ENCODE results near the gene CD300LF.

CD300LF gene

DNA sequence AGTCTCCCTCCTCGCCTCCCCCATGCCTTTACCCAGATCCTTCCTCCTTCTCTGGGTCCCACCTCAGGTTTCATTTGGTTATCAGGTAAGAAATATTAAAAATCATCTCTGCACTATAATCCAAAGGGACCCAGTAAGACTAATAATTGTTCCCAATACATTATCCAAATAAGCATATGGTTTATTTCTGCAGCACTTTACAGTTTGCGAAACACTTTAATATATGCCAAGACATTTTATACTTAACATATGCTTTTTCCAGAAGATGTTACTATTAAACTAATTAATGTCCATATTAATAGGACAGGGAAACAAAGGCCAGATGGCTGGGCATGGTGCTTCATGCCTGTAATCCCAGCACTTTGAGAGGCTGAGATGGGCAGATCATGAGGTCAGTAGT is 33.3 kb downstream of the CD300LF start:
- H3K9ac ChIP-seq (ENCODE audit: low read depth in 1 of 2, low read length in 2 of 2) = no peak overlapping the region
- H3K9me3 ChIP-seq (ENCODE audit: control insufficient read depth in 1 of 2, low read length in 2 of 2) = no peaks in the 10 kb centered on the region
- no peaks in the 10 kb centered on the region for H3K36me3 ChIP-seq (ENCODE audit: control insufficient read depth in 1 of 2, insufficient read depth in 2 of 2, low read length in 2 of 2)
- H3K27ac ChIP-seq (ENCODE audit: low read depth, low read length) = no peak overlapping the region
- H3K4me1 ChIP-seq (ENCODE audit: control insufficient read depth in 1 of 2, insufficient read depth in 2 of 2, low read length in 2 of 2) = no peaks in the 10 kb centered on the region
- peaks cover 0 to 4% of the 10 kb centered on the region in 2 donors for H3K27me3 ChIP-seq (ENCODE audit: control insufficient read depth in 1 of 2, insufficient read depth in 2 of 2, low read length in 2 of 2)
- H3K4me3 ChIP-seq (ENCODE audit: low read depth in 1 of 2, low read length in 2 of 2) = no peak overlapping the region

DNA sequence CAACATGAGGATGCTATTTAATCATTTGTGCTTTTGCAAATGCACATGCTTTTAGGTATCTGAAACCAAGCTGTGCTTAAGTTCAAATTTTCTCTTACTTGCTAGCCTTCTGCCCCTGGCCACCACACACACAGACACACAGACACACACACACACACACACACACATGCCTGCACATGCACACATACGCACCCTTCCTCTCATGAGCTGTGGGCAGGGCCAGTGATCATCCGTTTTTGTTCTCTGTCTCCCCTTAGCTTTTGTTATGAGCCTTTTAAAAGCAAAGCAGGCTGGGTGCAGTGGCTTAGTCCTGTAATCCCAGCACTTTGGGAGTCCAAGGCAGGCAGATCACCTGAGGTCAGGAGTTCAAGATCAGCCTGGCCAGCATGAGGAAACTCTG is 34.2 kb downstream of the CD300LF start:
- no peak overlapping the region for H3K4me3 ChIP-seq (ENCODE audit: low read depth in 1 of 2, low read length in 2 of 2)
- H3K9ac ChIP-seq (ENCODE audit: low read depth in 1 of 2, low read length in 2 of 2) = no peak overlapping the region
- H3K36me3 ChIP-seq (ENCODE audit: control insufficient read depth in 1 of 2, insufficient read depth in 2 of 2, low read length in 2 of 2) = no peaks in the 10 kb centered on the region
- H3K27me3 ChIP-seq (ENCODE audit: control insufficient read depth in 1 of 2, insufficient read depth in 2 of 2, low read length in 2 of 2) = peaks cover 2 to 4% of the 10 kb centered on the region in 2 donors
- H3K9me3 ChIP-seq (ENCODE audit: control insufficient read depth in 1 of 2, low read length in 2 of 2) = no peaks in the 10 kb centered on the region
- no peak overlapping the region for H3K27ac ChIP-seq (ENCODE audit: low read depth, low read length)
- no peaks in the 10 kb centered on the region for H3K4me1 ChIP-seq (ENCODE audit: control insufficient read depth in 1 of 2, insufficient read depth in 2 of 2, low read length in 2 of 2)

DNA sequence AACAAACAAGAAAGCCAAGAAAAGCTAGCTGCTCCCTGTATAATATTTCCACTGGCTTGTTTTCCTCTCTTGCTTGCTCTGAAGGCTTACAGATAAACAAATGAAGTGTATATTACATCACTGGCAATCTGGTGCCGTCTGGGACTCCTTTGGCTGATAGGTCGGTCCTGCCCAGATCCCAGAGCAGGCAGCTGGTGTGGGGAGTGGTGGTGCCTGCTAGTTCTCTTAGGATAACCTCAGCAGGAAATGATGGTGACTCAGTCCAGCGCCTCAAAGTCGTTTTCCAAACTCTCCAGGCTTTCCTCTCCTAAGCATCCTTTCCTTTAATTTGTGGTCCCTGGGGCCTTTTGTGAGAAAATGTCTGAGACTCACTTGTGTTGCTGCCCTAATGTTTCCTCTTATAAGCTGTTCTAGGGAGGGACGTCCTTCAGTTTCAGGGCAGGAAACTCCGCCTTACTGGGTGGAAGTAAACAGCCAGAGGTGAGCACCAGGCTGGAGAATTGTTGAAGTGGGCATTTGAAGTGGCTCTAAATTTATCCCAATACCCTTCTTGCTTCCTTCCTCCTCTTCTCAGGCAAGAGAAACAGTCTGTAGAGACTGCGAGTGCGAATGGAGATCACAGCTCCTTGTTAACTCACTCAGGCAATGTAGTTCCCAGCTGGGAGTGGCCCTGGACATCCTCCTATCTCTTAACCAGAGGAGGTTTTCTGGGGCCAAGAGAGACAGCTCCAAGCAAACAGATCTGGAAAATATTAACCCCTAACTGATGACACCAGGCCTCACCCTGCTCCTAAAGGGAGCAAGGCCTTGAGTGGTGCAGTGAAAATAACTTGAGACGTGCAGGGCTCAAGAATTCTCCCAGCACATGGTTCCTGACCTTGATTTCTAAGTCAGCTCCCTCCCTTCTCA is 34.9 kb downstream of the CD300LF start:
- H3K9me3 ChIP-seq (ENCODE audit: control insufficient read depth in 1 of 2, low read length in 2 of 2) = no peaks in the 10 kb centered on the region
- no peak overlapping the region for H3K27ac ChIP-seq (ENCODE audit: low read depth, low read length)
- H3K27me3 ChIP-seq (ENCODE audit: control insufficient read depth in 1 of 2, insufficient read depth in 2 of 2, low read length in 2 of 2) = peaks cover 4% of the 10 kb centered on the region in 2 donors
- no peaks in the 10 kb centered on the region for H3K4me1 ChIP-seq (ENCODE audit: control insufficient read depth in 1 of 2, insufficient read depth in 2 of 2, low read length in 2 of 2)
- H3K36me3 ChIP-seq (ENCODE audit: control insufficient read depth in 1 of 2, insufficient read depth in 2 of 2, low read length in 2 of 2) = no peaks in the 10 kb centered on the region
- no peak overlapping the region for H3K4me3 ChIP-seq (ENCODE audit: low read depth in 1 of 2, low read length in 2 of 2)
- no peak overlapping the region for H3K9ac ChIP-seq (ENCODE audit: low read depth in 1 of 2, low read length in 2 of 2)

DNA sequence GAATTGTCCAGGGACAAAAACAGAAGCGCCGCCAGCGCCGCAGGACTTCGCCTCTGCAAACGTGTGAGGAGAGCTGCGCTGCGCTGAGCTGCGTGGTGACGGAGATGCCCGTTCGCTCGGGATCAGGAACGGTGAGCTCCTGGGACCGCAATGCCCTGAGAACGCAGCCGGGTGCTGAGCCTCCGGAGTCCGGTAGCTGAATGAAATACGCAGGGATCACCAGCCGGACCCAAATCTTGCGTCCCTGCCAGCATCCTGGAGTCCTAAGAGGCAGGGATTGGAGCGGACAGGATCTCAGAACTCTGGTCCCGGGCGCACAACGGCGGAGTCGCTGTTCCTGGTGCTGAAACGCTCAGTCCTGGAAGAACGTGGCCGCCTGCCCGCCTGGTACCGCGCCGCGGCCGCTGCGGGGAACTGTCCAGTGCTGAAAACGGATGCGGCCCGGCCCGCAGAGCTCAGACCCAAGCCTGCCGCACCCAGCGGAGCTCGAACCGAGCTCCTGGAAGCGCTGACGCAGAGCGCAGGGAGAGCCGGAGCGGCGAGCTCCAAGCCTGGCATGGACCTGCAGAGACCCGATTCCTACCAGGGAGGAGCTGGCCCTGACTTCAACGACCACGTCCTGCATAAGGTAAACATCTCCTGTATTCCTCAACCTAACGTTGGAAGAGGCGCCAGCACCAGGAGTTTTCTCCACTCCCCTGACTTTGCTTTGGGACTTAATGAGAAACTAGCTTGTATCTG is 41.5 kb downstream of the CD300LF start:
- Histone ChIP-seq H3K9me3 (ENCODE audit: control insufficient read depth in 1 of 2, low read length in 2 of 2) (no peaks in the 10 kb centered on the region), H3K27ac (ENCODE audit: low read depth, low read length) (no peak overlapping the region), H3K27me3 (ENCODE audit: control insufficient read depth in 1 of 2, insufficient read depth in 2 of 2, low read length in 2 of 2) (peaks cover 8 to 11% of the 10 kb centered on the region in 2 donors), H3K36me3 (ENCODE audit: control insufficient read depth in 1 of 2, insufficient read depth in 2 of 2, low read length in 2 of 2) (no peaks in the 10 kb centered on the region), H3K4me3 (ENCODE audit: low read depth in 1 of 2, low read length in 2 of 2) (no peak overlapping the region), H3K9ac (ENCODE audit: low read depth in 1 of 2, low read length in 2 of 2) (no peak overlapping the region), H3K4me1 (ENCODE audit: control insufficient read depth in 1 of 2, insufficient read depth in 2 of 2, low read length in 2 of 2) (no peaks in the 10 kb centered on the region)

DNA sequence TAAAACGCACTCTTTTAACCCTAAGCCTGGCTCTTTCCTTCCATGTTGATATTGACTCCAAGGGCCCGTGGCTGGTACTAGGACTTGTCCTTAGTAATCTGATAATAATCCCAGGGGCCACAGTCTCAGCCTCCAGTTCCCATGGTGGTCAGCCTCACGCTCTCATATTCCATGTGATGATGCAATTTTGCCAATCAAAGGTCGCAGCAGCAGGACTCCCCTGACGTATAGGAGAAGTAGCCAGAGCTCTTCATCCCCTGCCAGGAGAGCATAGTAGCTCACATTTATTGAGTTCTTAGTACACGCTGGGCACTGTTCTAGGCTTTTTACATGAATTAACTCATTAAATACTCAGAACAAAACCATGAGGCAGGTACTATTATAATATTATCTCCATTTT is 42.4 kb downstream of the CD300LF start:
- Histone ChIP-seq H3K4me3 (ENCODE audit: low read depth in 1 of 2, low read length in 2 of 2) (no peak overlapping the region), H3K9ac (ENCODE audit: low read depth in 1 of 2, low read length in 2 of 2) (no peak overlapping the region), H3K27ac (ENCODE audit: low read depth, low read length) (no peak overlapping the region), H3K9me3 (ENCODE audit: control insufficient read depth in 1 of 2, low read length in 2 of 2) (no peaks in the 10 kb centered on the region), H3K36me3 (ENCODE audit: control insufficient read depth in 1 of 2, insufficient read depth in 2 of 2, low read length in 2 of 2) (no peaks in the 10 kb centered on the region), H3K27me3 (ENCODE audit: control insufficient read depth in 1 of 2, insufficient read depth in 2 of 2, low read length in 2 of 2) (peaks cover 8 to 11% of the 10 kb centered on the region in 2 donors), H3K4me1 (ENCODE audit: control insufficient read depth in 1 of 2, insufficient read depth in 2 of 2, low read length in 2 of 2) (no peaks in the 10 kb centered on the region)

DNA sequence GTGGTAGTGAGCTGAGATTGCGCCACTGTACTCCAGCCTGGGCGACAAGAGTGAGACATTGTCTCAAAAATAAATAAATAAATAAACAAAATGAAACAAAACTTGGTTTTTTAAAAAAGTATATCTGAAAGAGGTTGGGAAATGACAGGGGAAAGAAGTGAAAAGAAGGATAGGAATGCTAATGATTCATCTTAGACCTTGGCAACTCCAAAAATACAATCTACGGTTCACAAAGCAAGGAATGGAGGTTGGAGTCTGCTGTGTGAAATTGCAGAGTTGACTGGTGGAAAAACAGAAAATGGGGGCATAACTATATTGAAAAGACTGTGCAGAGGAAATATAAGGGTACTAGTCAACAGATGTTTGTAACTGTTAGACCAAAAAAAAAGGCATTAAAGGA is 49.2 kb downstream of the CD300LF start:
- H3K9me3 ChIP-seq (ENCODE audit: control insufficient read depth in 1 of 2, low read length in 2 of 2) = no peaks in the 10 kb centered on the region
- H3K27ac ChIP-seq (ENCODE audit: low read depth, low read length) = no peak overlapping the region
- no peak overlapping the region for H3K4me3 ChIP-seq (ENCODE audit: low read depth in 1 of 2, low read length in 2 of 2)
- H3K9ac ChIP-seq (ENCODE audit: low read depth in 1 of 2, low read length in 2 of 2) = no peak overlapping the region
- no peaks in the 10 kb centered on the region for H3K36me3 ChIP-seq (ENCODE audit: control insufficient read depth in 1 of 2, insufficient read depth in 2 of 2, low read length in 2 of 2)
- peaks cover 5 to 18% of the 10 kb centered on the region in 2 donors for H3K27me3 ChIP-seq (ENCODE audit: control insufficient read depth in 1 of 2, insufficient read depth in 2 of 2, low read length in 2 of 2)
- H3K4me1 ChIP-seq (ENCODE audit: control insufficient read depth in 1 of 2, insufficient read depth in 2 of 2, low read length in 2 of 2) = no peaks in the 10 kb centered on the region

DNA sequence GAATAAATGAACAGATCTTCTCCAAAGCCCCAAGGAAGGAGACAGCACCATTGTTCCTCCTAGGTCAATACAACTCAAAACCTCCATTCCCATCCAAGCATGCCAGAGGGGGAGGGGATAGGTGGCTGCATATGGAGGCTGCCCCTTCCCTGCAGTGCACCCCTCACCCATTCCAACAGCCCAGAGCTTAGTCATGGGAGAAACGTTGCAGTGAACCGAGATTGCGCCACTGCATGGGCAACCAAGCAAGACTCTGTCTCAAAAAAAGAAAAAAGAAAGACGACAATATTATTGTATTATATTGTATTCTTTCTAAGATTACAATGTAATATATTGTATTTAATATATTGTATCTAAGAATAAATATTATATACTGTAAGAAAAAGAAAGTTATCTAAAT is 52.8 kb downstream of the CD300LF start:
- H3K27ac ChIP-seq (ENCODE audit: low read depth, low read length) = no peak overlapping the region
- H3K9ac ChIP-seq (ENCODE audit: low read depth in 1 of 2, low read length in 2 of 2) = no peak overlapping the region
- peaks cover 10 to 11% of the 10 kb centered on the region in 2 donors for H3K27me3 ChIP-seq (ENCODE audit: control insufficient read depth in 1 of 2, insufficient read depth in 2 of 2, low read length in 2 of 2)
- H3K9me3 ChIP-seq (ENCODE audit: control insufficient read depth in 1 of 2, low read length in 2 of 2) = no peaks in the 10 kb centered on the region
- H3K4me1 ChIP-seq (ENCODE audit: control insufficient read depth in 1 of 2, insufficient read depth in 2 of 2, low read length in 2 of 2) = no peaks in the 10 kb centered on the region
- no peak overlapping the region for H3K4me3 ChIP-seq (ENCODE audit: low read depth in 1 of 2, low read length in 2 of 2)
- H3K36me3 ChIP-seq (ENCODE audit: control insufficient read depth in 1 of 2, insufficient read depth in 2 of 2, low read length in 2 of 2) = no peaks in the 10 kb centered on the region

DNA sequence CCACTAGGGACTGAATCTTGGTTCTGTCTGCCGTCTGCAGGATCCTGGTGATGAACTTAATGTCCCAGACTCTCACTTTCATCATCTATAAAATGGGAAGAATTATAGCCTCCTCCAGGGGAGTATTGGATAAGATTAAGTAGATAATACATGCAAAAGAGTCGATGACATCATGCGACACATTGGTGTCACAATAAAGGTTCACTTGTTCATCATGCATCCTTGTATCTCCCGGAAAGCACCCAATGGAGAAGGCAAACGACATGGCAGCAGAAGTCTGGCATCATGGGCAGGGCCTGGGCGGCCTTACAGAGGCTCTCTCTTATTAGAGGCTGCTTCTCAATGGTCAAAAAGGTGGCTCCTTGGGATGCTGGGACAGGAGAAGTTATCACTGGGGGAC is 54.1 kb downstream of the CD300LF start:
- H3K4me1 ChIP-seq (ENCODE audit: control insufficient read depth in 1 of 2, insufficient read depth in 2 of 2, low read length in 2 of 2) = no peaks in the 10 kb centered on the region
- H3K27me3 ChIP-seq (ENCODE audit: control insufficient read depth in 1 of 2, insufficient read depth in 2 of 2, low read length in 2 of 2) = peaks cover 10 to 11% of the 10 kb centered on the region in 2 donors
- no peak overlapping the region for H3K27ac ChIP-seq (ENCODE audit: low read depth, low read length)
- H3K36me3 ChIP-seq (ENCODE audit: control insufficient read depth in 1 of 2, insufficient read depth in 2 of 2, low read length in 2 of 2) = no peaks in the 10 kb centered on the region
- no peak overlapping the region for H3K4me3 ChIP-seq (ENCODE audit: low read depth in 1 of 2, low read length in 2 of 2)
- H3K9me3 ChIP-seq (ENCODE audit: control insufficient read depth in 1 of 2, low read length in 2 of 2) = no peaks in the 10 kb centered on the region
- no peak overlapping the region for H3K9ac ChIP-seq (ENCODE audit: low read depth in 1 of 2, low read length in 2 of 2)

DNA sequence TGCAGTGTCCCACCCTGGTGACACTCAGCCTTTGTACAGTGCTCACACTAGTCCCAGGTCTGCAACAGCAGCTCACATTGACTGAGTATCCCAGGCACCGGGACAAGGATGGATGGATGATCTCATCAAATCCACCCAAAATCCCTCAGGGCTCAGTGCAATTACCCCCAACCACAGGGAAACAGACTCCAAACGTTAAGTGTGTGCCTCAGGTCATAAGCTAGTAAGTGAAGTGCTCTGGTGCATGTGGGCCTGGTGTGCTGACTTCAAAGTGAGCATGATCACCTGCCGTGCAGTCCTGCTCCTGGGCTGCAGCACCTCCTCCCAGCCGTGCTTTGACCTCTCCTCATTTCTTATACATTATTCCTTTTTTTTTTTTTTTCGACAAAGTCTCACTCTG is 58.0 kb downstream of the CD300LF start:
- Histone ChIP-seq H3K9ac (ENCODE audit: low read depth in 1 of 2, low read length in 2 of 2) (no peak overlapping the region), H3K9me3 (ENCODE audit: control insufficient read depth in 1 of 2, low read length in 2 of 2) (no peaks in the 10 kb centered on the region), H3K4me1 (ENCODE audit: control insufficient read depth in 1 of 2, insufficient read depth in 2 of 2, low read length in 2 of 2) (no peaks in the 10 kb centered on the region), H3K36me3 (ENCODE audit: control insufficient read depth in 1 of 2, insufficient read depth in 2 of 2, low read length in 2 of 2) (no peaks in the 10 kb centered on the region), H3K27me3 (ENCODE audit: control insufficient read depth in 1 of 2, insufficient read depth in 2 of 2, low read length in 2 of 2) (peaks cover 14 to 30% of the 10 kb centered on the region in 2 donors), H3K27ac (ENCODE audit: low read depth, low read length) (no peak overlapping the region), H3K4me3 (ENCODE audit: low read depth in 1 of 2, low read length in 2 of 2) (no peak overlapping the region)

DNA sequence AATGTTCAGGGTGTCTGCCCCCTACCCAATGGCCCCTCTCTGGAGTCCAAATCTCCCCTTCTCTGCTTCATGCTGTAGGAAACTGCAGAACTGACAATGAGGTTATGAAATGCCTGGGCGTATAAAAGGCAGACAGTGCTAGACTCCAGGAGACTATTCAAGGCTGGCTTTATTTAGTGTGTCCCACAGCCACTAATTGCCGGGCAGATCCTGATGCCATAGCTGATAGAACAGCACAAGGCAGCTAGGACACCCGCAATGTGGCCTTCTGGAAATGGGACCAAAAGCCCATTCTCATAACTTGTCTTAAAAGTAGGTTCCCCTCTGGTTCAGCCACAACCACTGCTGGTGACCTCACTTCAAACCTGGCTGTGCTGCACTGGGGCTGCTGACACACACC is 60.7 kb downstream of the CD300LF start:
- Histone ChIP-seq H3K27me3 (ENCODE audit: control insufficient read depth in 1 of 2, insufficient read depth in 2 of 2, low read length in 2 of 2) (peaks cover 14 to 22% of the 10 kb centered on the region in 2 donors), H3K9ac (ENCODE audit: low read depth in 1 of 2, low read length in 2 of 2) (no peak overlapping the region), H3K9me3 (ENCODE audit: control insufficient read depth in 1 of 2, low read length in 2 of 2) (no peaks in the 10 kb centered on the region), H3K27ac (ENCODE audit: low read depth, low read length) (no peak overlapping the region), H3K4me1 (ENCODE audit: control insufficient read depth in 1 of 2, insufficient read depth in 2 of 2, low read length in 2 of 2) (no peaks in the 10 kb centered on the region), H3K4me3 (ENCODE audit: low read depth in 1 of 2, low read length in 2 of 2) (no peak overlapping the region), H3K36me3 (ENCODE audit: control insufficient read depth in 1 of 2, insufficient read depth in 2 of 2, low read length in 2 of 2) (no peaks in the 10 kb centered on the region)
